CD14-positive monocyte (primary cell): Measurements from ENCODE around the gene GPR158. TPM values are rescaled to one million over a fixed set of nuclear protein-coding genes. Genes with fewer than 3 reads are reported as not detected.

Experiments used
- DNase-seq, 3 donors: peaks; one replicate each; pipeline ENCODE4 v3.0.0-alpha.2; 2011 to 2022
- H2AFZ ChIP-seq: 2 replicates; pipeline ENCODE4 v1.6.0; 2012; ENCODE audit warnings: mild to moderate bottlenecking, low read depth, low read length, inconsistent platforms; ENCODE audit not compliant: insufficient read depth, poor library complexity, severe bottlenecking
- H3K27ac ChIP-seq, 2 donors: 1 replicate in 1 of 2; 2 replicates in 1 of 2; pipeline ENCODE4 v1.5.1; 2012 to 2013; ENCODE audit warnings: low read length in 2 of 2, control low read depth in 1 of 2, inconsistent platforms in 1 of 2, low read depth in 1 of 2, mild to moderate bottlenecking in 1 of 2
- H3K27me3 ChIP-seq, 2 donors: one replicate each; pipeline versions ENCODE4 v1.6.0 to v1.6.1; 2011 to 2013; ENCODE audit warnings: low read length in 2 of 2; ENCODE audit not compliant: control insufficient read depth in 2 of 2, insufficient read depth in 2 of 2
- H3K36me3 ChIP-seq, 2 donors: replicated peaks in 1 of 2; 1 replicate in 1 of 2; 2 replicates in 1 of 2; pipeline versions ENCODE4 v1.5.1 to v1.6.1; 2012 to 2013; ENCODE audit warnings: low read length in 2 of 2, control low read depth in 1 of 2, inconsistent platforms in 1 of 2, mild to moderate bottlenecking in 1 of 2; ENCODE audit not compliant: insufficient read depth in 2 of 2, control insufficient read depth in 1 of 2
- H3K4me1 ChIP-seq, 2 donors: 1 replicate in 1 of 2; 2 replicates in 1 of 2; pipeline versions ENCODE4 v1.5.1 to v1.6.1; 2012 to 2013; ENCODE audit warnings: low read length in 2 of 2, control low read depth in 1 of 2, inconsistent platforms in 1 of 2, mild to moderate bottlenecking in 1 of 2, moderate library complexity in 1 of 2; ENCODE audit not compliant: insufficient read depth in 2 of 2, control insufficient read depth in 1 of 2
- H3K4me2 ChIP-seq: replicated peaks from 2 replicates; pipeline ENCODE3; 2012; ENCODE audit warnings: low read length, moderate library complexity, mild to moderate bottlenecking; ENCODE audit not compliant: poor library complexity, severe bottlenecking; ENCODE audit errors: extremely low read depth
- H3K4me3 ChIP-seq, 3 experiments: fragments of 200-600 bp in 1 of 3; sonication (generic) in 1 of 3; replicated peaks in 1 of 3; 1 replicate in 2 of 3; 2 replicates in 1 of 3; pipeline ENCODE4 v1.5.1; 2011 to 2013; ENCODE audit warnings: low read length in 3 of 3, mild to moderate bottlenecking in 3 of 3, control low read depth in 2 of 3, low read depth in 2 of 3, inconsistent platforms in 1 of 3, moderate library complexity in 1 of 3
- H3K79me2 ChIP-seq: 2 replicates; pipeline ENCODE4 v1.6.0; 2012; ENCODE audit warnings: mild to moderate bottlenecking, control low read depth, inconsistent platforms, low read length, moderate library complexity; ENCODE audit not compliant: insufficient read depth
- H3K9ac ChIP-seq: 2 replicates; pipeline ENCODE4 v1.6.0; 2017; ENCODE audit warnings: low read length, mild to moderate bottlenecking; ENCODE audit not compliant: insufficient read depth, poor library complexity, severe bottlenecking
- H3K9me3 ChIP-seq, 2 donors: replicated peaks in 1 of 2; 1 replicate in 1 of 2; 2 replicates in 1 of 2; pipeline versions ENCODE4 v1.5.1 to v1.6.1; 2012 to 2013; ENCODE audit warnings: low read length in 2 of 2, control low read depth in 1 of 2; ENCODE audit not compliant: control insufficient read depth in 1 of 2, insufficient read depth in 1 of 2
- H4K20me1 ChIP-seq: 2 replicates; pipeline ENCODE4 v1.6.0; 2012; ENCODE audit warnings: mild to moderate bottlenecking, low read length, control low read depth, moderate library complexity; ENCODE audit not compliant: insufficient read depth
- H3K27ac Mint-ChIP-seq, 7 donors: one replicate each; pipeline ENCODE4 v1.8.0; 2020; ENCODE audit warnings: mild to moderate bottlenecking in 7 of 7, mixed read lengths in 7 of 7, moderate library complexity in 6 of 7, inconsistent platforms in 2 of 7
- H3K27me3 Mint-ChIP-seq, 3 donors: one replicate each; pipeline ENCODE4 v1.8.0; 2021 to 2022; ENCODE audit warnings: low read depth in 3 of 3, mild to moderate bottlenecking in 3 of 3, mixed read lengths in 3 of 3, moderate library complexity in 3 of 3, inconsistent platforms in 1 of 3
- H3K36me3 Mint-ChIP-seq, 2 donors: one replicate each; pipeline ENCODE4 v1.8.0; 2020; ENCODE audit warnings: mixed read lengths in 2 of 2, inconsistent platforms in 1 of 2, mild to moderate bottlenecking in 1 of 2
- H3K4me1 Mint-ChIP-seq: one replicate; pipeline ENCODE4 v1.8.0; 2020; ENCODE audit warnings: mild to moderate bottlenecking, mixed read lengths
- H3K4me3 Mint-ChIP-seq, 2 donors: one replicate each; pipeline ENCODE4 v1.8.0; 2020; ENCODE audit warnings: mild to moderate bottlenecking in 2 of 2, mixed read lengths in 2 of 2, moderate library complexity in 1 of 2
- H3K9me3 Mint-ChIP-seq, 7 donors: one replicate each; pipeline ENCODE4 v1.8.0; 2020 to 2022; ENCODE audit warnings: mixed read lengths in 7 of 7, mild to moderate bottlenecking in 6 of 7, moderate library complexity in 6 of 7, inconsistent platforms in 2 of 7
- CTCF ChIP-seq: fragments of 200-600 bp; IDR thresholded peaks from one replicate; pipeline ENCODE4 v1.8.0; 2022; ENCODE audit warnings: antibody characterized with exemption, mild to moderate bottlenecking
- WGBS: methylation state at CpG from one replicate; pipeline ENCODE4 v1.1.5; 2013; ENCODE audit warnings: missing lambda C conversion rate; ENCODE audit not compliant: insufficient coverage; 5-methylcytosine and 5-hydroxymethylcytosine counted together
- intact Hi-C, 2 donors: fragments of 100-400 bp; cut with micrococcal nuclease; formaldehyde crosslinking; loops; one replicate each; pipeline versions ENCODE4 v1.15.0 to v1.15.1; 2023
- polyA plus RNA-seq, 3 donors: library from polyadenylated mRNA; depleted of rRNA in 1 of 3; unstranded in 2 of 3; stranded (reverse) in 1 of 3; fragments of 300-500 nt in 2 of 3; fragments of >200 nt in 1 of 3; fragmentation: Illumina TruSeq in 2 of 3; gene quantifications; 1 replicate in 2 of 3; 2 replicates in 1 of 3; pipeline ENCODE4 v1.2.3, GENCODE V29; 2012 to 2021

Gene GPR158
- polyA plus RNA-seq, 3 donors, result not detected

- no peak for DNase-seq
- Histone ChIP-seq H2AFZ (no peak overlapping the region), H3K4me2 (no peak overlapping the region), H3K36me3 (no peaks in the 10 kb centered on the region), H3K79me2 (no peaks in the 10 kb centered on the region), H3K27ac (no peak overlapping the region), H3K27me3 (no peaks in the 10 kb centered on the region), H4K20me1 (no peaks in the 10 kb centered on the region), H3K4me3 (no peak overlapping the region), H3K4me1 (no peaks in the 10 kb centered on the region), H3K9me3 (peaks cover 3 to 24% of the 10 kb centered on the region in 2 donors), H3K9ac (no peak overlapping the region)
- Mint-ChIP-seq H3K9me3 (peaks cover 0 to 15% (median 8%) of the 10 kb centered on the region in 7 donors), H3K4me3 (no peak overlapping the region), H3K27ac (no peak overlapping the region), H3K27me3 (peaks cover 0 to 2% (median 0%) of the 10 kb centered on the region in 3 donors), H3K4me1 (no peaks in the 10 kb centered on the region), H3K36me3 (no peaks in the 10 kb centered on the region)
- TF ChIP-seq CTCF, result no peak
- no CpG with 5 or more reads among the region's 2 CpGs for WGBS
- intact Hi-C loops, result no loop called here
Observed at GRCh38 chr10:25522294-25522693, 347.5 kb downstream of the GPR158 start.

- Mint-ChIP-seq H3K9me3 (peaks cover 0 to 15% (median 8%) of the 10 kb centered on the region in 7 donors), H3K27me3 (peaks cover 0 to 2% (median 0%) of the 10 kb centered on the region in 3 donors), H3K4me3 (no peak overlapping the region), H3K27ac (no peak overlapping the region), H3K4me1 (no peaks in the 10 kb centered on the region), H3K36me3 (no peaks in the 10 kb centered on the region)
- Histone ChIP-seq H3K27me3 (no peaks in the 10 kb centered on the region), H3K79me2 (no peaks in the 10 kb centered on the region), H3K4me2 (no peak overlapping the region), H3K27ac (no peak overlapping the region), H4K20me1 (no peaks in the 10 kb centered on the region), H2AFZ (no peak overlapping the region), H3K9ac (no peak overlapping the region), H3K36me3 (no peaks in the 10 kb centered on the region), H3K4me3 (no peak overlapping the region), H3K9me3 (peaks cover 3 to 24% of the 10 kb centered on the region in 2 donors), H3K4me1 (no peaks in the 10 kb centered on the region)
- TF ChIP-seq CTCF, result no peak
- intact Hi-C loops, result no loop called here
- 100% methylated on average over 1 of the region's 4 CpGs for WGBS
- DNase-seq, result no peak
Observed at GRCh38 chr10:25522946-25523608, 348.3 kb downstream of the GPR158 start.
